ENCODE measurements around the gene MYO1C. TPM values are rescaled to one million over a fixed set of nuclear protein-coding genes. Genes with fewer than 3 reads are reported as not detected.

MYO1C gene
- total and polyA plus RNA-seq, 9 of the 15 experiments (the other 6 are each of a cell fraction or from before 2014, with no cell fraction given) = 0.46 to 32.5 (median 11.6) TPM

GRCh38 chr17:1490643-1491442 lies 1.6 kb downstream of the MYO1C start (continued):
- no peak for TF ChIP-seq HDAC8 (tag; IDR thresholded peaks at IDR 0.05)
- peak; percentile 89 for TF ChIP-seq BCOR (IDR thresholded peaks at IDR 0.05)
- TF ChIP-seq NR4A1 (CRISPR knock-in tag; IDR thresholded peaks at IDR 0.05) = no peak
- no peak for TF ChIP-seq NR4A1 (tag; IDR thresholded peaks at IDR 0.05)
- no peak for TF ChIP-seq MAFF (IDR thresholded peaks at IDR 0.05; ENCODE audit: low read length)
- TF ChIP-seq ZNF408 (CRISPR knock-in tag; IDR thresholded peaks at IDR 0.05; ENCODE audit: low read depth) = no peak
- no peak for TF ChIP-seq SREBF2 (CRISPR knock-in tag; IDR thresholded peaks at IDR 0.05)
- TF ChIP-seq MAFK (IDR thresholded peaks at IDR 0.05; ENCODE audit: low read length) = no peak
- TF ChIP-seq ZSCAN32 (CRISPR knock-in tag; IDR thresholded peaks at IDR 0.05) = no peak
- no peak for TF ChIP-seq THRB (CRISPR knock-in tag; conservative IDR thresholded peaks at IDR 0.05)
- no peak for TF ChIP-seq CREB1 (IDR thresholded peaks at IDR 0.05)
- no peak for TF ChIP-seq CREB1 (CRISPR knock-in tag; IDR thresholded peaks at IDR 0.05)
- no peak for TF ChIP-seq E2F8 (IDR thresholded peaks at IDR 0.05; ENCODE audit: low read depth, partially characterized antibody)
- TF ChIP-seq ZNF507 (tag; conservative IDR thresholded peaks at IDR 0.05) = no peak
- TF ChIP-seq TCF7L2 (IDR thresholded peaks at IDR 0.05; ENCODE audit: low read depth, low read length) = no peak
- peak; percentile 68 for TF ChIP-seq SMAD4 (CRISPR knock-in tag; conservative IDR thresholded peaks at IDR 0.05)
- no peak for TF ChIP-seq ZNF79 (CRISPR knock-in tag; IDR thresholded peaks at IDR 0.05; ENCODE audit: low read depth)
- TF ChIP-seq ZFP30 (CRISPR knock-in tag; IDR thresholded peaks at IDR 0.05; ENCODE audit: borderline replicate concordance) = no peak
- TF ChIP-seq CBX3 (IDR thresholded peaks at IDR 0.05; ENCODE audit: borderline replicate concordance in 1 of 2, low read length in 2 of 2) = no peak
- TF ChIP-seq TFAM (CRISPR knock-in tag; conservative IDR thresholded peaks at IDR 0.05) = no peak
- no peak for TF ChIP-seq ZBTB43 (CRISPR knock-in tag; IDR thresholded peaks at IDR 0.05)
- TF ChIP-seq E2F3 (CRISPR knock-in tag; IDR thresholded peaks at IDR 0.05) = no peak
- TF ChIP-seq JUNB (CRISPR knock-in tag; conservative IDR thresholded peaks at IDR 0.05) = no peak
- no peak for TF ChIP-seq ZNF232 (CRISPR knock-in tag; IDR thresholded peaks at IDR 0.05)
